HG02981 (cell line): Measurements from ENCODE around the gene ESPNL.
"Not testable (repeated sequence)": the region's sequence is repeated elsewhere in the genome, so short reads cannot be mapped to it uniquely, and the experiment has no call there.

ENCODE experiments used
- ATAC-seq: cut with Tn5 transposase; IDR thresholded peaks from one replicate; pipeline ENCODE4 v1.9.1; 2021; ENCODE audit warnings: mild to moderate bottlenecking, moderate library complexity; ENCODE audit not compliant: unreplicated experiment

Gene ESPNL

GRCh38 chr2:238168196-238169047 lies 68.3 kb downstream of the ESPNL start:
- no peak for ATAC-seq

GRCh38 chr2:238169048-238169707 lies 69.0 kb downstream of the ESPNL start:
- no peak for ATAC-seq

- no peak for ATAC-seq
These were observed 69.6 kb downstream of the ESPNL start for GRCh38 chr2:238169708-238170251.

- no peak for ATAC-seq
These were observed 70.4 kb downstream of the ESPNL start for GRCh38 chr2:238170386-238171071.

- ATAC-seq, result not testable (repeated sequence)
These were observed 70.9 kb downstream of the ESPNL start for GRCh38 chr2:238171072-238171431.

- ATAC-seq, result no peak
These were observed 71.5 kb downstream of the ESPNL start for GRCh38 chr2:238171575-238172187.

- ATAC-seq, result no peak
These were observed 72.3 kb downstream of the ESPNL start for GRCh38 chr2:238172439-238172838.

- no peak for ATAC-seq
These were observed 73.6 kb downstream of the ESPNL start for GRCh38 chr2:238173692-238174091.

- no peak for ATAC-seq
These were observed 74.2 kb downstream of the ESPNL start for GRCh38 chr2:238174291-238174690.

- no peak for ATAC-seq
These were observed 74.6 kb downstream of the ESPNL start for GRCh38 chr2:238174701-238175100.

- ATAC-seq, result no peak
These were observed 76.5 kb downstream of the ESPNL start for GRCh38 chr2:238176613-238177012.

GRCh38 chr2:238180554-238180953 lies 80.4 kb downstream of the ESPNL start:
- no peak for ATAC-seq

GRCh38 chr2:238182362-238182761 lies 82.2 kb downstream of the ESPNL start:
- no peak for ATAC-seq
